K562 (cell line): ENCODE results near the gene ARL16. TPM values are rescaled to one million over a fixed set of nuclear protein-coding genes. Genes with fewer than 3 reads are reported as not detected.

Source experiments
- ASH1L ChIP-seq: fragments of 450-650 bp; IDR thresholded peaks from 2 replicates; pipeline ENCODE4 v1.6.1; 2018; ENCODE audit warnings: borderline replicate concordance, mild to moderate bottlenecking, low read depth; ENCODE audit not compliant: partially characterized antibody
- NBN ChIP-seq: fragments of 450-650 bp; IDR thresholded peaks from 2 replicates; pipeline ENCODE4 v1.6.1; 2016; ENCODE audit warnings: low read depth, mild to moderate bottlenecking
- SIX5 ChIP-seq, 2 experiments: IDR thresholded peaks; 2 replicates each; pipeline ENCODE4 v1.6.1; 2011; ENCODE audit warnings: low read length in 2 of 2, borderline replicate concordance in 1 of 2, low read depth in 1 of 2, mild to moderate bottlenecking in 1 of 2, moderate library complexity in 1 of 2; ENCODE audit not compliant: insufficient read depth in 1 of 2
- TEAD2 ChIP-seq: fragments of 450-650 bp; IDR thresholded peaks from 2 replicates; pipeline ENCODE4 v1.6.1; 2016; ENCODE audit warnings: missing genetic modification characterization, control low read depth, missing compliant biosample characterization
- U2AF2 ChIP-seq: fragments of 200-400 bp; formaldehyde crosslinking; optimal IDR thresholded peaks from 2 replicates; pipeline ENCODE3; 2017; ENCODE audit warnings: low read depth, mild to moderate bottlenecking, low read length
- VEZF1 ChIP-seq: fragments of 200-800 bp; sonication (Bioruptor generic); IDR thresholded peaks from 2 replicates; pipeline ENCODE4 v1.6.1; 2017; ENCODE audit warnings: missing genetic modification characterization, missing compliant biosample characterization
- polyA plus RNA-seq, 8 experiments: library from polyadenylated mRNA; depleted of rRNA in 4 of 8; stranded (reverse) in 5 of 8; unstranded in 3 of 8; fragments of >200 nt; fragmentation: Nextera tagmentation in 2 of 8; fragmentation: Illumina TruSeq in 1 of 8; extraction: Ambion mirVana in 2 of 8; extraction: Trizol in 1 of 8; gene quantifications; 2 replicates each; pipeline versions ENCODE4 v1.2.1 to v1.2.3, GENCODE V29; 2011 to 2014; ENCODE audit warnings: inconsistent platforms in 1 of 8, missing spikeins in 1 of 8
- total RNA-seq, 7 experiments: library from RNA; depleted of rRNA in 6 of 7; stranded (reverse); fragments of >200 nt in 6 of 7; fragmentation: Illumina TruSeq in 2 of 7; extraction: Trizol in 2 of 7; gene quantifications; 2 replicates each; pipeline versions ENCODE4 v1.2.1 to v1.2.3, GENCODE V29; 2011 to 2021; ENCODE audit warnings: low replicate concordance in 1 of 7
- TF ChIP-seq, protein P1 (sequence below): fragments of 250-450 bp; sonication (Bioruptor Pico); IDR thresholded peaks from 2 replicates; pipeline ENCODE4 v1.4.0; 2020; ENCODE audit warnings: mild to moderate bottlenecking

The ARL16 gene
- total and polyA plus RNA-seq, 9 of the 15 experiments (the other 6 are each of a cell fraction or from before 2014, with no cell fraction given), result 5.4 to 32.4 (median 22.6) TPM

DNA sequence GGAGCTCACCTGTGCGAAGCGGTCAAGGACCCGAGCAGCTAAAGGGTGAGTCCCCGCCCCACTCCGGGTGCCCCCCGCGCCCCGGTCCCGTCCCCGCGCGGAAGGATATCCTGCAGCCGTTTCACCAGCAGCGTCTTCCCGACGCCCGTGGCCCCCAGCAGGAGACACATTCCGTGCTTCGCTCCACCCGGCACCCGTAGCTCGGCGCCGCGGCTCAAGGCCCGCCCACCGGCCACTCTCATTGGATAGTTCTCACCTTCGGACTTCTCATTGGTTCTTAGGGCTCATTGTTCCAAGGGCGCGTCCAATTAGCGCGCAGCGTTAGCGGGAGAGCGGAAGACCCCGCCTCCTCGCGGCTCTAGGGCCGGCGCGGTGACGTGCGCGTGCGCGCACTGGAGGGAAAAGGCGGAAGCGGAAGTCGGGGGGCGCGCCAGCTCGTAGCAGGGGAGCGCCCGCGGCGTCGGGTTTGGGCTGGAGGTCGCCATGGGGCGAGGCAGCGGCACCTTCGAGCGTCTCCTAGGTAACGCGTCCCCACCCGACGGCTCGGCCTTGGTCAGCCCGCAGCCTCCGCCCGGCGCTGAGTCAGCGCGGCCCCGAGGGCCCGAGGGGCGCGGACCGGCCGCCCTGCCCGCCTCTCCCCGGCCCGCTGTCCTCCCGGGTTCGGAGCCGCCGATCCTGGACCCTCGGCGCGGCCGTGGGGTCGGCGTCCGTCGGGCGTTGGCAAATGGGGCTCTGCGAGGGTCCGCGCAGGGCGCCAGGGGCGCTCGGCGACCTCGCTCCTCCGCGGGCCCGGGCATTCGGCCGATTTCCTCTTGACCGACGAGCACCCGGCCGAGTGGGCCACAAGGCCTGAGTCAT is at the start of gene ARL16, which contains the start of gene HGS (continued):
- TF ChIP-seq, protein P1, sequence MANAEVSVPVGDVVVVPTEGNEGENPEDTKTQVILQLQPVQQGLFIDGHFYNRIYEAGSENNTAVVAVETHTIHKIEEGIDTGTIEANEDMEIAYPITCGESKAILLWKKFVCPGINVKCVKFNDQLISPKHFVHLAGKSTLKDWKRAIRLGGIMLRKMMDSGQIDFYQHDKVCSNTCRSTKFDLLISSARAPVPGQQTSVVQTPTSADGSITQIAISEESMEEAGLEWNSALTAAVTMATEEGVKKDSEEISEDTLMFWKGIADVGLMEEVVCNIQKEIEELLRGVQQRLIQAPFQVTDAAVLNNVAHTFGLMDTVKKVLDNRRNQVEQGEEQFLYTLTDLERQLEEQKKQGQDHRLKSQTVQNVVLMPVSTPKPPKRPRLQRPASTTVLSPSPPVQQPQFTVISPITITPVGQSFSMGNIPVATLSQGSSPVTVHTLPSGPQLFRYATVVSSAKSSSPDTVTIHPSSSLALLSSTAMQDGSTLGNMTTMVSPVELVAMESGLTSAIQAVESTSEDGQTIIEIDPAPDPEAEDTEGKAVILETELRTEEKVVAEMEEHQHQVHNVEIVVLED (CRISPR knock-in tag), result peak; percentile 89
- peak; percentile 98 for TF ChIP-seq VEZF1 (CRISPR knock-in tag)
- TF ChIP-seq ASH1L, result peak; percentile 98
- no peak for TF ChIP-seq SIX5 (IDR thresholded peaks at IDR 0.05; ENCODE audit: borderline replicate concordance in 1 of 2, insufficient read depth in 1 of 2, low read depth in 1 of 2, low read length in 2 of 2)
- no peak for TF ChIP-seq U2AF2
- peak; percentile 73 for TF ChIP-seq TEAD2 (tag)
- TF ChIP-seq NBN, result no peak
